OCI-LY7 (cell line): ENCODE measurements around the gene C5orf47.

Experiments used
- CTCF ChIP-seq: fragments of 200-600 bp; sonication (generic); conservative IDR thresholded peaks from 2 replicates; pipeline ENCODE4 v1.5.1; 2014; ENCODE audit warnings: mild to moderate bottlenecking, antibody characterized with exemption, low read length, moderate library complexity, mixed read lengths
- EZH2phosphoT487 ChIP-seq: fragments of 200-600 bp; sonication (generic); IDR thresholded peaks from 2 replicates; pipeline ENCODE4 v1.6.1; 2018; ENCODE audit warnings: low read depth, borderline replicate concordance, mild to moderate bottlenecking, mixed run types, antibody characterized with exemption, low read length, moderate library complexity, mixed read lengths

GRCh38 chr5:173946323-173946722 is 42.6 kb upstream of the C5orf47 start:
- TF ChIP-seq CTCF, result no peak
- TF ChIP-seq EZH2phosphoT487, result no peak
